HepG2 (cell line): ENCODE measurements around the gene FGF19. TPM values are rescaled to one million over a fixed set of nuclear protein-coding genes. Genes with fewer than 3 reads are reported as not detected.

ENCODE experiments used
- BHLHE40 ChIP-seq: IDR thresholded peaks from 2 replicates; pipeline ENCODE4 v1.6.1; 2011; ENCODE audit warnings: low read length, improper control_type of control experiment
- CERS6 ChIP-seq: sonication (generic); formaldehyde crosslinking; IDR thresholded peaks from 2 replicates; pipeline ENCODE4 v1.5.0; 2020; ENCODE audit warnings: missing genetic modification reagents
- CREM ChIP-seq, 2 experiments: sonication (generic) in 1 of 2; formaldehyde crosslinking in 1 of 2; IDR thresholded peaks; 2 replicates each; pipeline versions ENCODE4 v1.4.0 to v1.6.1; 2016 to 2020; ENCODE audit warnings: antibody characterized with exemption in 1 of 2, mild to moderate bottlenecking in 1 of 2, missing genetic modification reagents in 1 of 2
- GATAD1 ChIP-seq: IDR thresholded peaks from 2 replicates; pipeline ENCODE4 v1.6.1; 2016; ENCODE audit warnings: missing genetic modification reagents, missing compliant biosample characterization
- GMEB1 ChIP-seq: sonication (generic); formaldehyde crosslinking; IDR thresholded peaks from 2 replicates; pipeline ENCODE4 v1.5.1; 2020; ENCODE audit warnings: missing genetic modification reagents, mild to moderate bottlenecking, borderline replicate concordance
- HOXA9 ChIP-seq: sonication (generic); formaldehyde crosslinking; IDR thresholded peaks from 2 replicates; pipeline ENCODE4 v1.8.1; 2022; ENCODE audit warnings: missing genetic modification reagents, mild to moderate bottlenecking, moderate library complexity, borderline replicate concordance
- MAZ ChIP-seq, 2 experiments: sonication (generic) in 1 of 2; formaldehyde crosslinking in 1 of 2; IDR thresholded peaks; 2 replicates each; pipeline versions ENCODE4 v1.5.0 to v1.6.1; 2012 to 2020; ENCODE audit warnings: low read depth in 2 of 2, mild to moderate bottlenecking in 2 of 2, borderline replicate concordance in 1 of 2, improper control_type of control experiment in 1 of 2, low read length in 1 of 2, missing genetic modification reagents in 1 of 2, moderate library complexity in 1 of 2
- SNRNP70 ChIP-seq: fragments of 200-400 bp; formaldehyde crosslinking; IDR thresholded peaks from 2 replicates; pipeline ENCODE4 v1.6.1; 2017; ENCODE audit warnings: mild to moderate bottlenecking, low read depth, low read length, moderate library complexity
- TEAD3 ChIP-seq: optimal IDR thresholded peaks from 2 replicates; pipeline ENCODE3; 2016; ENCODE audit warnings: borderline replicate concordance
- TRAFD1 ChIP-seq: sonication (generic); formaldehyde crosslinking; IDR thresholded peaks from 2 replicates; pipeline ENCODE4 v1.5.1; 2020; ENCODE audit warnings: missing genetic modification reagents, mild to moderate bottlenecking, borderline replicate concordance
- ZBTB2 ChIP-seq: sonication (generic); formaldehyde crosslinking; IDR thresholded peaks from 2 replicates; pipeline ENCODE4 v1.8.0; 2022; ENCODE audit warnings: low read depth, missing genetic modification reagents
- ZBTB7B ChIP-seq: sonication (generic); formaldehyde crosslinking; IDR thresholded peaks from 2 replicates; pipeline ENCODE4 v1.4.0; 2020; ENCODE audit warnings: missing genetic modification reagents
- ZC3H13 ChIP-seq: sonication (generic); formaldehyde crosslinking; IDR thresholded peaks from 2 replicates; pipeline ENCODE4 v1.8.1; 2023; ENCODE audit warnings: mild to moderate bottlenecking, missing genetic modification reagents, moderate library complexity
- ZNF33A ChIP-seq: sonication (generic); formaldehyde crosslinking; IDR thresholded peaks from 2 replicates; pipeline ENCODE4 v1.5.1; 2020; ENCODE audit warnings: missing genetic modification reagents, mild to moderate bottlenecking, moderate library complexity, borderline replicate concordance
- ZNF556 ChIP-seq: sonication (generic); formaldehyde crosslinking; IDR thresholded peaks from 2 replicates; pipeline ENCODE4 v1.4.0; 2020; ENCODE audit warnings: mild to moderate bottlenecking, missing genetic modification reagents, borderline replicate concordance
- ZNF788 ChIP-seq: sonication (generic); formaldehyde crosslinking; IDR thresholded peaks from 2 replicates; pipeline ENCODE4 v1.5.0; 2020; ENCODE audit warnings: mild to moderate bottlenecking, missing genetic modification reagents, borderline replicate concordance
- polyA plus RNA-seq, 8 experiments: library from polyadenylated mRNA; depleted of rRNA in 3 of 8; stranded (reverse) in 7 of 8; unstranded in 1 of 8; fragments of >200 nt; fragmentation: Illumina TruSeq in 4 of 8; extraction: Trizol in 4 of 8; gene quantifications; 2 replicates each; pipeline versions ENCODE4 v1.2.1 to v1.2.3, GENCODE V29; 2011 to 2016; ENCODE audit warnings: low read depth in 4 of 8, missing spikeins in 1 of 8, mixed read lengths in 1 of 8; ENCODE audit not compliant: insufficient read depth in 1 of 8
- total RNA-seq, 5 experiments: library from RNA; depleted of rRNA; stranded (reverse); fragments of >200 nt; fragmentation: Illumina TruSeq; extraction: Trizol; gene quantifications; 2 replicates each; pipeline ENCODE4 v1.2.3, GENCODE V29; 2016; ENCODE audit warnings: low read depth in 1 of 5
- TF ChIP-seq, protein P1 (sequence below): sonication (generic); formaldehyde crosslinking; IDR thresholded peaks from 2 replicates; pipeline ENCODE4 v1.8.1; 2023; ENCODE audit warnings: mild to moderate bottlenecking, inconsistent platforms, moderate library complexity, missing genetic modification reagents, borderline replicate concordance
- TF ChIP-seq, protein P2 (sequence below): sonication (generic); formaldehyde crosslinking; IDR thresholded peaks from 2 replicates; pipeline ENCODE4 v1.8.1; 2023; ENCODE audit warnings: mild to moderate bottlenecking, missing genetic modification reagents

Gene FGF19
- total and polyA plus RNA-seq, 2 of the 13 experiments (the other 11 are each of a cell fraction or from before 2014, with no cell fraction given), result 0.07 TPM; not detected in 1

DNA sequence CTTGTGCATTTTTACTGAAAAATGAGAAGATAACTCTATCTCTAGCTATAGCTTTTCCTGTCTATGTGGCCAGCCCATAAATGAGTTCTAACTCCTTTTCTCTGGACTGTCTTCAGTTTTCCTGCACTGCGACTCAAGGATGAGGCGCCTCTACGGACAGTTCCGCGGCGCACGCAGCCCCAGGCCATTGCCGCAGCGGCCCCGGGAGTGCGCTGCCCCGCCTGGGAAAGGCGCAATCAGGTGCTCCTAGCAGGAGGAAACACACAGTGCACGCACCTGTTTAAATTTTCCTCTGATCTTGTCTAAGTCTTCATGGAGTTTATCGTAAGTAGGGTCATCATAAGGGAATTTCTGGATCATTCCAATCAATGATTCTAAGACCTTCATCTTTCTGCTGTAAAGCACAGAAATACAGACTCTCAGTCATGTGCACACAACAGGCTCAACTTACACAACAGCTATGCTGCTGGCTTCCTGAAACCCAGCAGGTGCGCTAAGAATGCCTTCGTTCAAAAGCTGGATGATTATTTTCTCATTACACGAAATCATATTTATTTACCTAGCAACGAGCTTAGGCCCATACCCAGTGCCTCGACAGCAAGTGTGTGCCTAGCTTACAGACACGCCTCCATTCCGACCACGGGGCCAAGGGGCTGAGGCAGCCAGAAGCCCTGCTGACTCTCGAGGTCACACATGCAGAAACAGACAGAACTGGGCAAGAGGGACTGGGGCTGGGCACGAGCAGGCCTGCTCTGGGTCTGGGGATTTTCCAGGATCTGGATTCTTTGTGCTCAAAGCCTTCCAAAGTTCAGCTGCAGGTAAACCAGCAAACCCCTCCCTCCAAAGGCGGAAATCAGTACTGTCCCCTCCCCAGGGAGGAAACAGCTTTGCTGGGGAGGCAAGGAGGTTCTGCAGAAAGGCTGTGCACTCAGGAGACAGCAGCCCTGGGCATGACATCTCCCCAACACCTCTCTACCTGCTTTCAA, 35.9 kb downstream of the FGF19 start (continued):
- TF ChIP-seq TRAFD1 (CRISPR knock-in tag) (no peak), ZBTB7B (CRISPR knock-in tag) (peak; percentile 79), ZNF556 (CRISPR knock-in tag) (peak; percentile 81), ZNF33A (CRISPR knock-in tag) (0 out of 2 replicates have a peak, but pooled peaks have one; percentile 30), ZNF788 (peak; percentile 91; the same call in 1 of the 2 replicates), GATAD1 (CRISPR knock-in tag) (no peak), TEAD3 (peak; percentile 89), MAZ (IDR thresholded peaks at IDR 0.05; ENCODE audit: borderline replicate concordance, low read depth, low read length) (peak; percentile 40; the same call in 1 of the 2 replicates), MAZ (CRISPR knock-in tag; IDR thresholded peaks at IDR 0.05; ENCODE audit: low read depth) (peak; percentile 75), CERS6 (no peak), ZBTB2 (no peak), CREM (IDR thresholded peaks at IDR 0.05) (no peak; the same call in 1 of the 2 replicates), CREM (CRISPR knock-in tag; IDR thresholded peaks at IDR 0.05) (no peak), HOXA9 (CRISPR knock-in tag) (no peak), SNRNP70 (no peak), ZC3H13 (CRISPR knock-in tag) (no peak), GMEB1 (CRISPR knock-in tag) (peak; percentile 59; the same call in 1 of the 2 replicates), BHLHE40 (peak; percentile 43; the same call in 1 of the 2 replicates)
- TF ChIP-seq, protein P1, sequence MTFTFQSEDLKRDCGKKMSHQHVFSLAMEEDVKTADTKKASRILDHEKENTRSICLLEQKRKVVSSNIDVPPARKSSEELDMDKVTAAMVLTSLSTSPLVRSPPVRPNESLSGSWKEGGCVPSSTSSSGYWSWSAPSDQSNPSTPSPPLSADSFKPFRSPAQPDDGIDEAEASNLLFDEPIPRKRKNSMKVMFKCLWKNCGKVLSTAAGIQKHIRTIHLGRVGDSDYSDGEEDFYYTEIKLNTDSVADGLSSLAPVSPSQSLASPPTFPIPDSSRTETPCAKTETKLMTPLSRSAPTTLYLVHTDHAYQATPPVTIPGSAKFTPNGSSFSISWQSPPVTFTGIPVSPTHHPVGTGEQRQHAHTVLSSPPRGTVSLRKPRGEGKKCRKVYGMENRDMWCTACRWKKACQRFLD (CRISPR knock-in tag), result no peak; the same call in 1 of the 2 replicates
- TF ChIP-seq, protein P2, sequence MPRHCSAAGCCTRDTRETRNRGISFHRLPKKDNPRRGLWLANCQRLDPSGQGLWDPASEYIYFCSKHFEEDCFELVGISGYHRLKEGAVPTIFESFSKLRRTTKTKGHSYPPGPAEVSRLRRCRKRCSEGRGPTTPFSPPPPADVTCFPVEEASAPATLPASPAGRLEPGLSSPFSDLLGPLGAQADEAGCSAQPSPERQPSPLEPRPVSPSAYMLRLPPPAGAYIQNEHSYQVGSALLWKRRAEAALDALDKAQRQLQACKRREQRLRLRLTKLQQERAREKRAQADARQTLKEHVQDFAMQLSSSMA, result peak; percentile 57
